Measurements from ENCODE around the gene URB2.
"Not testable (repeated sequence)": the region's sequence is repeated elsewhere in the genome, so short reads cannot be mapped to it uniquely, and the experiment has no call there.

Gene URB2

DNA sequence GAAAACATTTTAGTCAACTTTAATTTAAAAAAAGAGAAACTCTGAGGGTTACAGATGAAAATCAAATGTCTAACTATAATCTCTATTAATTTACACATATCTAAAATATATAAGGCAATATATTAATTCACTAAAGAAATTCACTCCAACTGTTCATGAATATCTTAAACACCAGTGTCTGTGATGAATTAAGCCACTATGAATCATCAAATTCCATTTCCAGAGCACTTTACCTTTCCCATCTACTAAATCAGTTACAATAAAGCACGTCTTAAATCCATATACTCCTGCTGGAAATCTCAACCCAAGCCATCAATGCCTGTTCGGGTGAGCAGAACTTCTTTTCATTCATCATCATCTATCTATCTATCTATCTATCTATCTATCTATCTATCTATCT, 4.4 kb upstream of the URB2 start:
- TF ChIP-seq Cebpa-rat (IDR thresholded peaks at IDR 0.05): no peak
- Histone ChIP-seq H3K4me1 (peaks cover 13 to 26% (median 20%) of the 10 kb centered on the region in 10 experiments), H3K27me3 (no peaks in the 10 kb centered on the region), H3K4me3 (no peak overlapping the region), H3K9ac (no peak overlapping the region), H3K9me3 (replicated peaks in 1 of 11) (no peaks in the 10 kb centered on the region), H3K27ac (no peak overlapping the region), H3K36me3 (peaks cover 0 to 20% (median 8%) of the 10 kb centered on the region in 11 experiments; a peak in 11 of 22 replicates), H3K4me2 (no peak overlapping the region), H4K20me1 (peaks cover 68 to 93% (median 83%) of the 10 kb centered on the region in 11 experiments; a peak in 20 of 22 replicates)

- Histone ChIP-seq H4K20me1 (peaks cover 60 to 93% (median 78%) of the 10 kb centered on the region in 11 experiments; a peak in 20 of 22 replicates), H3K4me2 (0 out of 22 replicates have a peak overlapping the region, but pooled peaks of 2 of the 11 experiments have one; percentile 93 to 97), H3K36me3 (peaks cover 0 to 18% (median under 1%) of the 10 kb centered on the region in 11 experiments; a peak in 8 of 22 replicates), H3K4me1 (peaks cover 20 to 34% (median 28%) of the 10 kb centered on the region in 10 experiments)
- H3K9ac ChIP-seq; H3K4me3 ChIP-seq; H3K27me3 ChIP-seq; H3K9me3 ChIP-seq (replicated peaks in 1 of 11); H3K27ac ChIP-seq: not testable (repeated sequence)
Measured at GRCh38 chr1:229622641-229623120, 3.4 kb upstream of the URB2 start.

DNA sequence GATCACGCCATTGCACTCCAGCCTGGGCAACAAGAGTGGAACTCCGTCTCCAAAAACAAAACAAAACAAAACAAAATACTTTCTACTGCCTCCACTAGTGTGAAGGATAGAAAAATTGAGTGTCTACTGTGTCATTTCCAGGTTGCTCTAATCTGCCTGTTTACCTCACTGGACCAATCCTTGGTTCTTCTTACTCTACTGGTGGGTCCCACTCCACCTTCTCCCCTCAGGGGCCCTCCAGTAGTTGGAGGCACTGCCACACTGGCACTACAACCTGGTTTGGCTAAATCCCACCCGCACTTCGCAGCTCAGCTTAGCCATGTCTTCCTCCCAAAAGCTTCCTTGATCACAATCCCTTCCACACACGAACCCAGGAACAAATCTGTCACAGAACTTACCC, 2.8 kb upstream of the URB2 start:
- Histone ChIP-seq H3K27ac (no peak overlapping the region), H3K9ac (peak overlapping the region in 1 of 11 experiments; percentile 94; a peak in 1 of 22 replicates), H3K4me2 (peak overlapping the region in 9 of 11 experiments; percentile 92 to 99 (median 95); a peak in 15 of 22 replicates), H3K36me3 (peaks cover 0 to 18% (median 2%) of the 10 kb centered on the region in 11 experiments; a peak in 8 of 22 replicates), H3K27me3 (no peaks in the 10 kb centered on the region), H3K4me3 (no peak overlapping the region), H3K9me3 (replicated peaks in 1 of 11) (no peaks in the 10 kb centered on the region), H4K20me1 (peaks cover 56 to 92% (median 76%) of the 10 kb centered on the region in 11 experiments; a peak in 20 of 22 replicates), H3K4me1 (peaks cover 22 to 36% (median 30%) of the 10 kb centered on the region in 10 experiments)
- TF ChIP-seq Cebpa-rat (IDR thresholded peaks at IDR 0.05): no peak

DNA sequence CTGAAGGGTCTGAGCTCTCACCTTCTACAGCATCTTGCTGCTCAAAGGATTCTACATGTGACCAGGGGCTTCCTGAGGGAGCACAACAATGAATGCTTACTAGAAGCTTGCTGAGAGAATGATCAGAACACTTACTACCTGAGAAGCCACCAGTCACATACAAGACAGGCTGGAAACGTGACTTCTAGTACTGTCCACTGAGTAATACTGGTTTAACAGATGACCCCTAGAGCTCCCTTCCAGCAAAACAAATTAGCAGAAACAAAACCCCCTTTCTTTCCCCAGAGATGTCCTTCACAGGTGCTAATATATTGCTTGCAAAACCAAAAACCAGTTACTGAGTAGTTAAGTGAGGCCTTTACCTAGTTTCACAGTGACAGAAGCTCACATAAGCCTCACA, 2.2 kb upstream of the URB2 start:
- Histone ChIP-seq H3K9ac (peak overlapping the region in 6 of 11 experiments; percentile 39 to 94 (median 81); a peak in 4 of 22 replicates), H3K4me2 (peak overlapping the region; percentile 90 to 99 (median 95)), H3K36me3 (peaks cover 0 to 24% (median 7%) of the 10 kb centered on the region in 11 experiments; a peak in 15 of 22 replicates)

GRCh38 chr1:229624521-229625070, 1.5 kb upstream of the URB2 start:
- Histone ChIP-seq H3K9me3 (replicated peaks in 1 of 11) (no peaks in the 10 kb centered on the region), H3K9ac (peak overlapping the region; percentile 75 to 94 (median 85); a peak in 21 of 22 replicates), H3K27ac (peak overlapping the region in 7 of 11 experiments; percentile 60 to 92 (median 70); a peak in 12 of 22 replicates)

More for the DNA sequence above, 2.2 kb upstream of the URB2 start:
- H3K9me3 ChIP-seq (replicated peaks in 1 of 11): no peaks in the 10 kb centered on the region
- no peak overlapping the region for H3K27ac ChIP-seq
- TF ChIP-seq Cebpa-rat (IDR thresholded peaks at IDR 0.05): no peak
- peak overlapping the region in 3 of 10 experiments; percentile 99 to 100 (median 100); a peak in 2 of 20 replicates for H3K4me3 ChIP-seq
- H3K27me3 ChIP-seq: no peaks in the 10 kb centered on the region
- peaks cover 50 to 92% (median 76%) of the 10 kb centered on the region in 11 experiments; a peak in 20 of 22 replicates for H4K20me1 ChIP-seq
- peaks cover 22 to 36% (median 31%) of the 10 kb centered on the region in 10 experiments for H3K4me1 ChIP-seq

GRCh38 chr1:229625071-229625914, 754 bp upstream of the URB2 start:
- Histone ChIP-seq H3K36me3 (peaks cover 0 to 32% (median 22%) of the 10 kb centered on the region in 11 experiments; a peak in 20 of 22 replicates), H4K20me1 (peaks cover 35 to 92% (median 76%) of the 10 kb centered on the region in 11 experiments; a peak in 20 of 22 replicates), H3K27me3 (no peaks in the 10 kb centered on the region), H3K4me3 (peak overlapping the region; percentile 84 to 100 (median 99)), H3K9ac (peak overlapping the region; percentile 77 to 96 (median 89)), H3K4me1 (peaks cover 22 to 36% (median 31%) of the 10 kb centered on the region in 10 experiments), H3K4me2 (peak overlapping the region; percentile 90 to 99 (median 95)), H3K27ac (peak overlapping the region; percentile 10 to 92 (median 84); a peak in 20 of 22 replicates), H3K9me3 (replicated peaks in 1 of 11) (no peaks in the 10 kb centered on the region)
- no peak for TF ChIP-seq Cebpa-rat (IDR thresholded peaks at IDR 0.05)

More at GRCh38 chr1:229624521-229625070, 1.5 kb upstream of the URB2 start:
- peaks cover 22 to 36% (median 31%) of the 10 kb centered on the region in 10 experiments for H3K4me1 ChIP-seq
- H4K20me1 ChIP-seq: peaks cover 42 to 92% (median 76%) of the 10 kb centered on the region in 11 experiments; a peak in 20 of 22 replicates
- H3K4me3 ChIP-seq: peak overlapping the region; percentile 84 to 100 (median 99)
- H3K4me2 ChIP-seq: peak overlapping the region; percentile 90 to 99 (median 95)
- peaks cover 0 to 26% (median 15%) of the 10 kb centered on the region in 11 experiments; a peak in 18 of 22 replicates for H3K36me3 ChIP-seq
- TF ChIP-seq Cebpa-rat (IDR thresholded peaks at IDR 0.05): no peak
- H3K27me3 ChIP-seq: no peaks in the 10 kb centered on the region

- Histone ChIP-seq H3K4me3 (peak overlapping the region; percentile 84 to 100 (median 99)), H4K20me1 (peaks cover 29 to 92% (median 76%) of the 10 kb centered on the region in 11 experiments; a peak in 20 of 22 replicates), H3K4me2 (peak overlapping the region; percentile 76 to 94 (median 85)), H3K36me3 (peaks cover 4 to 49% (median 37%) of the 10 kb centered on the region in 11 experiments; a peak in 21 of 22 replicates), H3K27ac (peak overlapping the region in 7 of 11 experiments; percentile 72 to 92 (median 87); a peak in 7 of 22 replicates), H3K9me3 (replicated peaks in 1 of 11) (no peaks in the 10 kb centered on the region), H3K9ac (peak overlapping the region; percentile 77 to 96 (median 89)), H3K27me3 (no peaks in the 10 kb centered on the region), H3K4me1 (peaks cover 22 to 36% (median 31%) of the 10 kb centered on the region in 10 experiments)
- TF ChIP-seq Cebpa-rat (IDR thresholded peaks at IDR 0.05): no peak
Measured at GRCh38 chr1:229627003-229627402, 956 bp downstream of the URB2 start.

DNA sequence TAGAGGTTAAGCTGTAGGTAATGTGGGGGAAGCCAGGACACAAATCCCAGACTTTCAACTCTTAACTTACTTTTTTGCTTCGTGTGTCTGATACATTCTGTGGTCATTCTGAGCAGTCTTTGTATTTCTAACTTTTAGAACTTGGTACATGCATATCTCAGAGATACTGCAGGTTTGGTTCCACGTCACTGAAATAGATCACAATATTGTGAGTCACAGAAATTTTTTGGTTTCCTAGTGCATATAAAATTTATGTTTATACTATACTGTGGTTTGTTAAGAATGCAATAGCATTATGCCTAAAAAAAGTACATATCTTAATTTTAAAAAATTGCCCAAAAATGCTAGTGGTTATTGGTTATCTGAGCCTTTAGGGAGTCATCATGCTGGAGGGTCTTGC, 3.2 kb downstream of the URB2 start:
- no peak overlapping the region for H3K27ac ChIP-seq
- no peak for TF ChIP-seq Cebpa-rat (IDR thresholded peaks at IDR 0.05)
- no peaks in the 10 kb centered on the region for H3K9me3 ChIP-seq (replicated peaks in 1 of 11)
- peaks cover 7 to 92% (median 75%) of the 10 kb centered on the region in 11 experiments; a peak in 20 of 22 replicates for H4K20me1 ChIP-seq
- no peak overlapping the region for H3K4me3 ChIP-seq
- H3K36me3 ChIP-seq: peaks cover 16 to 61% (median 59%) of the 10 kb centered on the region in 11 experiments
- H3K27me3 ChIP-seq: no peaks in the 10 kb centered on the region
- H3K9ac ChIP-seq: no peak overlapping the region
- H3K4me2 ChIP-seq: no peak overlapping the region
- H3K4me1 ChIP-seq: peaks cover 15 to 18% (median 16%) of the 10 kb centered on the region in 10 experiments

All from BLaER1 treated with 17β-estradiol and CSF1 and Interleukin-3, amounts not matched to agents 10 nM and 100 nM (cell line).